Psoas muscle (tissue), 8 donors: Measurements from ENCODE around the gene C16orf89. TPM values are rescaled to one million over a fixed set of nuclear protein-coding genes. Genes with fewer than 3 reads are reported as not detected.
"Not testable (repeated sequence)": the region's sequence is repeated elsewhere in the genome, so short reads cannot be mapped to it uniquely, and the experiment has no call there.

Source experiments
- ATAC-seq, 4 donors: fragments of 200-7000 bp; cut with Tn5 transposase; one replicate each; pipeline ENCODE4 v1.9.1; 2020; ENCODE audit warnings: moderate library complexity in 3 of 4, mild to moderate bottlenecking in 2 of 4
- DNase-seq, 2 donors: peaks; one replicate each; pipeline ENCODE4 v3.0.0-alpha.2; 2020
- H3K27ac ChIP-seq: fragments of 200-600 bp; one replicate; pipeline ENCODE4 v1.8.0; 2022
- H3K27me3 ChIP-seq, 3 donors: fragments of 200-600 bp in 1 of 3; one replicate each; pipeline versions ENCODE4 v1.6.1 to v1.8.0; 2013 to 2022; ENCODE audit warnings: low read length in 2 of 3, mild to moderate bottlenecking in 2 of 3, moderate library complexity in 1 of 3; ENCODE audit not compliant: insufficient read depth in 3 of 3
- H3K36me3 ChIP-seq, 2 donors: fragments of 200-600 bp in 1 of 2; one replicate each; pipeline versions ENCODE4 v1.6.1 to v1.8.0; 2013 to 2022; ENCODE audit warnings: low read depth in 1 of 2, mild to moderate bottlenecking in 1 of 2, moderate library complexity in 1 of 2; ENCODE audit not compliant: insufficient read depth in 1 of 2
- H3K4me1 ChIP-seq: fragments of 200-600 bp; one replicate; pipeline ENCODE4 v1.8.0; 2022
- H3K4me3 ChIP-seq: fragments of 200-600 bp; one replicate; pipeline ENCODE4 v1.8.0; 2022; ENCODE audit warnings: mild to moderate bottlenecking
- H3K9me3 ChIP-seq: fragments of 200-600 bp; one replicate; pipeline ENCODE4 v1.8.0; 2022
- WGBS, 3 donors: extraction: QIAGEN DNeasy Blood & Tissue Kit; methylation state at CpG; one replicate each; pipeline versions ENCODE4 v1.1.6 to v1.1.7; 2013; 5-methylcytosine and 5-hydroxymethylcytosine counted together
- intact Hi-C, 2 donors: fragments of 100-400 bp; cut with DNase I; formaldehyde crosslinking; loops; one replicate each; pipeline versions ENCODE4 v1.11.0 to v1.14.2; 2022
- polyA plus RNA-seq, 3 donors: library from polyadenylated mRNA; stranded (reverse); fragments of 200-250 nt; gene quantifications; one replicate each; pipeline ENCODE4 v1.2.3, GENCODE V29; 2013
- total RNA-seq, 4 donors: library from RNA; stranded (reverse); fragmentation: NEBNext Ultra II Directional in 2 of 4; extraction: Animal tissue kit (Norgen Biotek cat#: 25700) in 2 of 4; gene quantifications; one replicate each; pipeline versions ENCODE4 v1.2.1 to v1.2.4, GENCODE V29; 2021 to 2023
- TF ChIP-seq, protein P1 (sequence below): fragments of 200-600 bp; IDR thresholded peaks from one replicate; pipeline ENCODE4 v1.8.0; 2022; ENCODE audit warnings: antibody characterized with exemption
- donor health status: healthy with polysubstance abuse.
- donor health status: DM: no; HTN: no; CAD: no; lungs with moderate emphysema.
- donor health status: Bipolar disorder and iron deficiency.
- donor health status: healthy.
- donor health status: DM: yes; HTN: yes; CAD: no.
- donor health status: DM: no; HTN: no; CAD: no.
- donor health status: DM: no; HTN: no; CAD: no.
- donor health status: DM: yes; HTN: yes; CAD: no.

Gene C16orf89
- total and polyA plus RNA-seq, 7 donors = 0.29 to 9.3 (median 0.90) TPM; not detected in 1

DNA sequence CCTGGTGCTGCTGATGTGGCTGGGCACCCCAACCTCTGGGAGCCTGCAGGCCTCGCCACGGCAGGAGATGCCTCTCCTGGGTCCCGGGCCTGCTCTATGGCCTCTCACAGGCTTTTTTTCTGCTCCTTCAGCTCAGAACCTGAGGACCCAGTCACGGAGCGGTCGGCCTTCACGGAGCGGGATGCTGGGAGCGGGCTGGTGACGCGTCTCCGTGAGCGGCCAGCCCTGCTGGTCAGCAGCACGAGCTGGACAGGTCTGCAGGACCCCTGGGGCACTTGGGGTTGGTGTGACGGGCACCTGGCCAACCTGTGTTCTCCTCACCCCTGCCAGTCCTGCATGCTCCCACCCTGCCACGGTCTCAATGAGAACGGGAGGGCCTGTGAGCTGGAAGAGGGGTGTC is 12.9 kb upstream of the C16orf89 start:
- no peak for DNase-seq
- TF ChIP-seq, protein P1, sequence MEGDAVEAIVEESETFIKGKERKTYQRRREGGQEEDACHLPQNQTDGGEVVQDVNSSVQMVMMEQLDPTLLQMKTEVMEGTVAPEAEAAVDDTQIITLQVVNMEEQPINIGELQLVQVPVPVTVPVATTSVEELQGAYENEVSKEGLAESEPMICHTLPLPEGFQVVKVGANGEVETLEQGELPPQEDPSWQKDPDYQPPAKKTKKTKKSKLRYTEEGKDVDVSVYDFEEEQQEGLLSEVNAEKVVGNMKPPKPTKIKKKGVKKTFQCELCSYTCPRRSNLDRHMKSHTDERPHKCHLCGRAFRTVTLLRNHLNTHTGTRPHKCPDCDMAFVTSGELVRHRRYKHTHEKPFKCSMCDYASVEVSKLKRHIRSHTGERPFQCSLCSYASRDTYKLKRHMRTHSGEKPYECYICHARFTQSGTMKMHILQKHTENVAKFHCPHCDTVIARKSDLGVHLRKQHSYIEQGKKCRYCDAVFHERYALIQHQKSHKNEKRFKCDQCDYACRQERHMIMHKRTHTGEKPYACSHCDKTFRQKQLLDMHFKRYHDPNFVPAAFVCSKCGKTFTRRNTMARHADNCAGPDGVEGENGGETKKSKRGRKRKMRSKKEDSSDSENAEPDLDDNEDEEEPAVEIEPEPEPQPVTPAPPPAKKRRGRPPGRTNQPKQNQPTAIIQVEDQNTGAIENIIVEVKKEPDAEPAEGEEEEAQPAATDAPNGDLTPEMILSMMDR = no peak
- Histone ChIP-seq H3K4me3 (no peak overlapping the region), H3K27me3 (no peaks in the 10 kb centered on the region), H3K4me1 (no peaks in the 10 kb centered on the region), H3K9me3 (no peaks in the 10 kb centered on the region), H3K36me3 (peaks cover 0 to 94% of the 10 kb centered on the region in 2 donors), H3K27ac (no peak overlapping the region)
- WGBS, 3 donors = 87 to 96% (median 89%) methylated on average over 17 of the region's 17 CpGs
- intact Hi-C loops = no loop called here
- no peak for ATAC-seq

DNA sequence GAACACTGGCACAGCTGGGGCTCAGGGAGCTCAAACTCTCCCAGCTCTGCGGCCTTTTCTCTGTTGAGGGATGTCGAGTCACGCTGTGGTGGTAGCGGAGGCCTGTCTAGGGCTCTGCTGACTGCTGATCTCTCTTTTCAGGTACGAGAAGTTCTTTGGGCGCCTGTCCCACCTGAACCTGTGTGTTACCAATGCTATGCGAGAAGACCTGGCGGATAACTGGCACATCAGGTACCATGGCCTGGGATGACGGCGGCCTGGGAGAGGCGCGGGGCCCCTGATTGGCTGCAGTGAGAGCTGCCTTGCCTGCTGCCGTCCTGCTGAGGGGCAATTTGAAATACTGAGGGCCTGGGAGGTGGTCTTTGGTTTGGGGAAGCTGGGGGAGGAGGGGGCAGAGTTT is 11.5 kb upstream of the C16orf89 start:
- intact Hi-C loops = no loop called here
- no peak overlapping the region for H3K4me3 ChIP-seq
- H3K36me3 ChIP-seq = peaks cover 0 to 89% of the 10 kb centered on the region in 2 donors
- DNase-seq = no peak
- peaks cover 5% of the 10 kb centered on the region for H3K4me1 ChIP-seq
- no peaks in the 10 kb centered on the region for H3K27me3 ChIP-seq
- WGBS, 3 donors = 96 to 98% (median 97%) methylated on average over 13 of the region's 13 CpGs
- TF ChIP-seq, protein P1 = no peak
- H3K27ac ChIP-seq = no peak overlapping the region
- no peak for ATAC-seq
- no peaks in the 10 kb centered on the region for H3K9me3 ChIP-seq

DNA sequence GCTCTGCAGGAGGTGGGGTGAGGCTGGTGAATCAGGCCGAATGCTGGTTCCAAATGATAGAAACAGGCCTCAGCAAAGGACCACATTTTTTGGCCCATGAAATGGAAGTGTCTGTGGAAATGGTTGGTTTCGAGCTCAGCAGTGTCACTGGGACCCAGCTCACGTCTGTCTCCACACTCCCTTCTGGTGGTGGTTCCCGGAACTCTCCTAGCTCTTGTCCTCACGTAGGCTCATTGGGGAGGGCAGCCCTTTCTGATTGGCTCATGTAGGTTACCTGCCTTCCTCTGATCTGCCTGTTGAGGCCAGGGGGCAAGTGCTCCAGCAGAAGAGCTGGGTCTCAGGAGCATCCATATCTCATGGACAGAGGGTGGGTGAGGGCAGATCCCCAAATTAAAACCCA is 9.9 kb upstream of the C16orf89 start:
- DNase-seq (peak in 1 of 2 donors; percentile 6), ATAC-seq (no peak)
- TF ChIP-seq, protein P1 = no peak
- 77 to 93% (median 78%) methylated on average over 5 of the region's 5 CpGs for WGBS, 3 donors
- Histone ChIP-seq H3K4me3 (no peak overlapping the region), H3K36me3 (peaks cover 0 to 74% of the 10 kb centered on the region in 2 donors), H3K4me1 (peaks cover 10% of the 10 kb centered on the region), H3K27ac (no peak overlapping the region), H3K27me3 (no peaks in the 10 kb centered on the region), H3K9me3 (no peaks in the 10 kb centered on the region)
- intact Hi-C loops = no loop called here

DNA sequence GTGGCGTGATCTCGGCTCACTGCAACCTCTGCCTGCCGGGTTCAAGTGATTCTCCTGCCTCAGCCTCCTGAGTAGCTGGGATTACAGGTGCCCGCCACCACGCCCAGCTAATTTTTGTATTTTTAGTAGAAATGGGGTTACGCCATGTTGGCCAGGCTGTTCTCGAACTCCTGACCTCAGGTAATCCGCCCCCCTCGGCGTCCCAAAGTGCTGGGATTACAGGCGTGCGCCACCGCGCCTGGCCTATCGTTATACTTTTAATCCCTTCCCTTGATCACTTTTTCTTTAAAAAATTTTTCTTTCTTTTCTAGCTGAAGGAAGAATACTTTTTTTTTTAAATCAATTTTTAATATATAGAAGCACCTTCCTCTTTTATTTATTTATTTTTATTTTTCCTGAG is 8.0 kb upstream of the C16orf89 start:
- intact Hi-C loops, H3K27me3 ChIP-seq, H3K9me3 ChIP-seq, H3K4me3 ChIP-seq, ATAC-seq, H3K27ac ChIP-seq, H3K4me1 ChIP-seq: not testable (repeated sequence)
- peak in 1 of 2 donors; percentile 1 for DNase-seq
- WGBS, 3 donors = 93 to 96% (median 94%) methylated on average over 15 of the region's 15 CpGs
- H3K36me3 ChIP-seq = peaks cover 0 to 55% of the 10 kb centered on the region in 2 donors

DNA sequence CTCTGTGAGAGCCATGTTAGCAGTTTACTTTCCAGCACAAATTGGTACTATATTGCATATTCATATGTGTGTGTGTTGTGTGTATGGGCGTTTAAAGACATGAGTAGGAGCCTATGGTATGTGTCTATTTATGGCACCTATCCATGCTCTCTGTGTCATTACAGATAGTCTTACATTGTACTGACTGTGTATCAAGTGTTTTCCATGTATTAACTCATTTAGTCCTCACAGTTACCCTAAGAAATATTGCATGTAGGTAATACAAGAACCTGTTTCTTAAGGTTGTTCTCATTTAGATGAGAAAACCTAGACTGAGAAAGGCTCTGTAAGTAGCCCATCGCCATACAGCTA is 7.5 kb upstream of the C16orf89 start:
- WGBS, 3 donors = 82 to 89% (median 86%) methylated on average over 2 of the region's 2 CpGs
- no peak for DNase-seq
- intact Hi-C loops = no loop called here

More for the DNA sequence above, 7.5 kb upstream of the C16orf89 start:
- no peak overlapping the region for H3K27ac ChIP-seq
- no peaks in the 10 kb centered on the region for H3K27me3 ChIP-seq
- TF ChIP-seq, protein P1 = no peak
- H3K36me3 ChIP-seq = peaks cover 0 to 51% of the 10 kb centered on the region in 2 donors
- H3K4me1 ChIP-seq = peaks cover 10% of the 10 kb centered on the region
- peak in 1 of 4 donors; percentile 19 for ATAC-seq
- H3K9me3 ChIP-seq = no peaks in the 10 kb centered on the region
- no peak overlapping the region for H3K4me3 ChIP-seq
